Measurements from ENCODE around the gene PLEKHA1.

DNA sequence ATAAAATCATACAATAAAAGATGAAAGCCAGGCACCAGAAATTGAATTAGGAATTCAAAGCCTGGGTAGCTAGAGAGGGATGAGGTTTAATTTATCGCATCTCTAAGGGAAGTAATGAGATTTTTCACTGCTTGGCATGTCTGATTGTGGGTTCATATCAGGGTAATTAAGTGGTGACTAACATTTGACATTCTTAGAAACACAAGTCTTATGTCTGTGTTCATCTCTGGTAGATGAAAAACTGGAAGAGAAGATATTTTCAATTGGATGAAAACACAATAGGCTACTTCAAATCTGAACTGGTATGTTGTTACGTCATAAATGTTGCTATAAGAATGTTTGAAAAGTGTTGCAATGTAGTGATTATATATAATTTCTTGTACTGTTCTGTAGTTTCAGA lies 43.2 kb downstream of the PLEKHA1 start:
- no peak for TF ChIP-seq POLR2A (IDR thresholded peaks at IDR 0.05; ENCODE audit: extremely low read depth, insufficient read length)
- TF ChIP-seq, protein P1, sequence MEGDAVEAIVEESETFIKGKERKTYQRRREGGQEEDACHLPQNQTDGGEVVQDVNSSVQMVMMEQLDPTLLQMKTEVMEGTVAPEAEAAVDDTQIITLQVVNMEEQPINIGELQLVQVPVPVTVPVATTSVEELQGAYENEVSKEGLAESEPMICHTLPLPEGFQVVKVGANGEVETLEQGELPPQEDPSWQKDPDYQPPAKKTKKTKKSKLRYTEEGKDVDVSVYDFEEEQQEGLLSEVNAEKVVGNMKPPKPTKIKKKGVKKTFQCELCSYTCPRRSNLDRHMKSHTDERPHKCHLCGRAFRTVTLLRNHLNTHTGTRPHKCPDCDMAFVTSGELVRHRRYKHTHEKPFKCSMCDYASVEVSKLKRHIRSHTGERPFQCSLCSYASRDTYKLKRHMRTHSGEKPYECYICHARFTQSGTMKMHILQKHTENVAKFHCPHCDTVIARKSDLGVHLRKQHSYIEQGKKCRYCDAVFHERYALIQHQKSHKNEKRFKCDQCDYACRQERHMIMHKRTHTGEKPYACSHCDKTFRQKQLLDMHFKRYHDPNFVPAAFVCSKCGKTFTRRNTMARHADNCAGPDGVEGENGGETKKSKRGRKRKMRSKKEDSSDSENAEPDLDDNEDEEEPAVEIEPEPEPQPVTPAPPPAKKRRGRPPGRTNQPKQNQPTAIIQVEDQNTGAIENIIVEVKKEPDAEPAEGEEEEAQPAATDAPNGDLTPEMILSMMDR (IDR thresholded peaks at IDR 0.05; ENCODE audit: low read depth, low read length): no peak

Measured in NB4 (cell line).